ENCODE measurements around the gene ENOX1.

ENOX1 gene

DNA sequence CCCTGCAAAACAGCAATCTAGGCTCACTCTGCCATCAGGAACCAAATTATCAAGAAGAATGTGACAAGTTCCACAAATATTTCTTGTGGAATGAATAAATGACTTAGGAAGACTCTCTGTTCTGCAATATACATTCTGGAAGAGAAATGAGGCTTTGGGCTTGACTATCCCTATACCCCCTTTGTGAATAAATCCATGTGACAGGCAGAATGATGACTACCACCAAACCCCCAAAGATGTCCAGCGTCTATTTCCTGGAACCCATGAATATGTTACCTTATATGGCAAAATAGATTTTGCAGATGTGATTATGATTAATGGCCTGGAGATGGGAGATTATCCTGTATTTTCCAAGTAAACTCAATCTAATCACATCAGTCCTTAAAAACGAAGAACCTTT lies 139.3 kb downstream of the ENOX1 start:
- H2AFZ ChIP-seq (ENCODE audit: low read depth, low read length): no peak overlapping the region
- peaks cover 6% of the 10 kb centered on the region for H3K4me1 ChIP-seq (ENCODE audit: insufficient read depth, low read length)
- no peaks in the 10 kb centered on the region for H3K27me3 ChIP-seq (ENCODE audit: insufficient read depth, low read length)
- H3K36me3 ChIP-seq (ENCODE audit: insufficient read depth, low read length): no peaks in the 10 kb centered on the region
- no peaks in the 10 kb centered on the region for H3K9me3 ChIP-seq (ENCODE audit: low read length)
- H3K4me3 ChIP-seq (ENCODE audit: low read length): no peak overlapping the region

DNA sequence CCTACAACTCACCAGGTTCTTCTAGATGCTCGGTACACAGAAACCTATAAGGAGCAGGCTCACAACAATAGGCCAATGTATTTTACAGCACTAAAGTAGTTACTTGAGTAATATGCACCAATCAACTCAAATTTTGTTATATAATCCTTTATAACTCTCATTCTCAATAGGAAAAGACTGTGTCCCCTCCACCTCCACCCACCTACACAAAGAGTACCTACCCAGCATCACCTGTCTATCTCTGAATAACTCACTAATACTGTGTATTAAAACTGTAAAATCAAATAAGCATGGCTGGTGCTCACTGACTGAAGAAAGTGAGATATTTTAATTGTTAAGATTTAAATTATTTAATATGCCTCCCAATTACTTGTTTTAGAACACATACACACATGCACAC lies 146.3 kb downstream of the ENOX1 start:
- no peaks in the 10 kb centered on the region for H3K27me3 ChIP-seq (ENCODE audit: insufficient read depth, low read length)
- no peaks in the 10 kb centered on the region for H3K4me1 ChIP-seq (ENCODE audit: insufficient read depth, low read length)
- H2AFZ ChIP-seq (ENCODE audit: low read depth, low read length): no peak overlapping the region
- H3K36me3 ChIP-seq (ENCODE audit: insufficient read depth, low read length): no peaks in the 10 kb centered on the region
- H3K9me3 ChIP-seq (ENCODE audit: low read length): no peaks in the 10 kb centered on the region
- no peak overlapping the region for H3K4me3 ChIP-seq (ENCODE audit: low read length)

DNA sequence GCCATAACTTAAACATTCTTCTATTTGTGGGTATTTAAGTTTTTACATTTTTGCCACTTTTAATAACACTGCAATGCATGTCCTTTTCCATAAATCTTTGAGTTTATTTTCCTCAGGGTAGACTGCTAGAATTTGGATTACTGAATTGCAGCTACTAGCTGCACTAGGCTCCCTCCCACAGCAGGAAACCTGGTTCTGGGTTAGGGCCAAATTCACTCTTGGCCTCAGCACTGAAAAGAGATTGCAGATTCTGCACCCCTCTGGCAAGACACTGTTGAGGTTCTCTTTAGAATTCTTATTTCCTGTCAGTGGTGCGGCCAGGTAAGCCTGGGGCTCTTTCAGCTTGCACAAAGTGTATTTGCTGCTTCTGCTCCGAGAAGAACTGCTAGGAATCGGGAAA lies 155.7 kb downstream of the ENOX1 start:
- H3K27me3 ChIP-seq (ENCODE audit: insufficient read depth, low read length): no peaks in the 10 kb centered on the region
- H2AFZ ChIP-seq (ENCODE audit: low read depth, low read length): no peak overlapping the region
- no peaks in the 10 kb centered on the region for H3K9me3 ChIP-seq (ENCODE audit: low read length)
- no peaks in the 10 kb centered on the region for H3K36me3 ChIP-seq (ENCODE audit: insufficient read depth, low read length)
- no peak overlapping the region for H3K4me3 ChIP-seq (ENCODE audit: low read length)
- H3K4me1 ChIP-seq (ENCODE audit: insufficient read depth, low read length): no peaks in the 10 kb centered on the region

DNA sequence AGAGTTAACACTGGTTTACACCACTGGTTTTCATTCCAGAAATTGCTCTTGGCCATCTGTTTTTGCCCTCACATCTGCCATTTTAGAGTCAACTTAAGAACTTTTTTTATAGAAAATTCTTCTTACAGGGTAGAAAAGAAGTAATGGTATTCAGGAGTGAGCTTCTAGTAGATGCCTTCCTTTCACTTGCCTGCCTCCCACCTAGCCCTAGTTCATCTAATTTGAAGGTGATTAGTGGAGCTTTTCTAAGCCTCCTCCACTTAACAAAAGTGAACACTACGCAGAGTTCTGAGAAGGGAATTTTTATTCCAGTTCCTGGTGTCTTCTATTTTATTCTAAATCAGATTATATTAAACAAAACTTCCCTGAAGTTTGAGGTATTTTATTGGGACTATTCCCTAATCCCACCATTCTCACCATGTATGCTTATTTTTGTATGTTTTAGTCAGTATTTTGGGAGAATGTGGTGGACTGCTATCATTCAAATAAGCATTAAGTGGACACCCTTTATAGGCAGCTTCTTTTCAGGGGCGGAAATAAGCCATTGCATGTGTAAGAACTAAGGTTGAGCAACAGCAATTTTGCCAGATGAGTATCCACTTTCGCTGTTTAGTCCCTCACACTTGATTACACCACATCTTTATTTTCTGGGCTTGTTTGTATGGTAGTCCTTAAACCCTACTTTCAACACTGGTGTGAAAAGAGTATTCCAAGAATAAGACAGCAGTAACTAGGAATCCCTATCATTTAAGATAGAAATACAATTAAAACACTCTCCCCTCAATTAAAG lies 156.9 kb downstream of the ENOX1 start:
- Histone ChIP-seq H2AFZ (ENCODE audit: low read depth, low read length) (no peak overlapping the region), H3K4me3 (ENCODE audit: low read length) (no peak overlapping the region), H3K4me1 (ENCODE audit: insufficient read depth, low read length) (no peaks in the 10 kb centered on the region), H3K27me3 (ENCODE audit: insufficient read depth, low read length) (no peaks in the 10 kb centered on the region), H3K36me3 (ENCODE audit: insufficient read depth, low read length) (no peaks in the 10 kb centered on the region), H3K9me3 (ENCODE audit: low read length) (no peaks in the 10 kb centered on the region)

DNA sequence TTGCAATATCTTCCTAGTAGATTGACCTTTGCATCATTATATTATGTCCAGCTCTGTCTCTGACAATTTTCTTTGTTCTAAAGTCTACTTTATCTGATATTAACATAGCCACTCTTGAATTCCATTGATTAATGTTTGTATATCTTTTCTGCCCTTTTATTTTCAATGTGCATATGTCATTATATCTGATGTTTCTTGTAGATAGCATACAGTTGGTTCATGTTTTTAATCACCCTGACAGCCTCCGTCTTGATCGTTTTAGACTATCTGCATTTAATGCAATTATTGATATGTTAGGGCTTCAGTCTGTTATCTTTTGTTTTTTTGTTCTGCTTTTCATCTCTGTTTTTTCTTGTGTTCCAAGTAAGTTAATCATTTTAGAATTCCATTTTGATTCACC lies 159.8 kb downstream of the ENOX1 start:
- H3K4me1 ChIP-seq (ENCODE audit: insufficient read depth, low read length): no peaks in the 10 kb centered on the region
- H3K4me3 ChIP-seq (ENCODE audit: low read length): no peak overlapping the region

DNA sequence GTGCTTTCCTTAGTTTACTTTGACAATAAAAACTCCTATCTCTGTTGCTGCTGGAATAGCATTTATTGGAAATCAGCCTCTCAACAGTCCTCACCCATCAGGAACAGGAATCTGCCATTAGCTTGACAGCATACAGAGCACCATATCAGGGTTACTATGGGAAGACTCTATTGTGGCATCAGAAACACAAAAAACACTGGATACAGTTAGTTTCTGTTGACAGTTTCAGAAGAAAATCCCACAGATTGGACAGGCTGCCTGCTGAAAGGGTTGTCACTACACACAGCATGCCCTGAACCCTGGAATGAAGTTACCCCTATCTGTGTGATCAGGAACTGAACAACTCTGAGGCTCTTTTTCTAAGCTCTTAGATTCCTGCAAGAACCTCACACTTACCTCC lies 172.7 kb downstream of the ENOX1 start:
- no peaks in the 10 kb centered on the region for H3K27me3 ChIP-seq (ENCODE audit: insufficient read depth, low read length)
- no peak overlapping the region for H3K4me3 ChIP-seq (ENCODE audit: low read length)
- no peaks in the 10 kb centered on the region for H3K36me3 ChIP-seq (ENCODE audit: insufficient read depth, low read length)
- no peaks in the 10 kb centered on the region for H3K9me3 ChIP-seq (ENCODE audit: low read length)
- H2AFZ ChIP-seq (ENCODE audit: low read depth, low read length): no peak overlapping the region
- H3K4me1 ChIP-seq (ENCODE audit: insufficient read depth, low read length): no peaks in the 10 kb centered on the region

More for the DNA sequence above, 159.8 kb downstream of the ENOX1 start:
- Histone ChIP-seq H3K27me3 (ENCODE audit: insufficient read depth, low read length) (no peaks in the 10 kb centered on the region), H3K36me3 (ENCODE audit: insufficient read depth, low read length) (no peaks in the 10 kb centered on the region), H3K9me3 (ENCODE audit: low read length) (peaks cover 6% of the 10 kb centered on the region), H2AFZ (ENCODE audit: low read depth, low read length) (no peak overlapping the region)

DNA sequence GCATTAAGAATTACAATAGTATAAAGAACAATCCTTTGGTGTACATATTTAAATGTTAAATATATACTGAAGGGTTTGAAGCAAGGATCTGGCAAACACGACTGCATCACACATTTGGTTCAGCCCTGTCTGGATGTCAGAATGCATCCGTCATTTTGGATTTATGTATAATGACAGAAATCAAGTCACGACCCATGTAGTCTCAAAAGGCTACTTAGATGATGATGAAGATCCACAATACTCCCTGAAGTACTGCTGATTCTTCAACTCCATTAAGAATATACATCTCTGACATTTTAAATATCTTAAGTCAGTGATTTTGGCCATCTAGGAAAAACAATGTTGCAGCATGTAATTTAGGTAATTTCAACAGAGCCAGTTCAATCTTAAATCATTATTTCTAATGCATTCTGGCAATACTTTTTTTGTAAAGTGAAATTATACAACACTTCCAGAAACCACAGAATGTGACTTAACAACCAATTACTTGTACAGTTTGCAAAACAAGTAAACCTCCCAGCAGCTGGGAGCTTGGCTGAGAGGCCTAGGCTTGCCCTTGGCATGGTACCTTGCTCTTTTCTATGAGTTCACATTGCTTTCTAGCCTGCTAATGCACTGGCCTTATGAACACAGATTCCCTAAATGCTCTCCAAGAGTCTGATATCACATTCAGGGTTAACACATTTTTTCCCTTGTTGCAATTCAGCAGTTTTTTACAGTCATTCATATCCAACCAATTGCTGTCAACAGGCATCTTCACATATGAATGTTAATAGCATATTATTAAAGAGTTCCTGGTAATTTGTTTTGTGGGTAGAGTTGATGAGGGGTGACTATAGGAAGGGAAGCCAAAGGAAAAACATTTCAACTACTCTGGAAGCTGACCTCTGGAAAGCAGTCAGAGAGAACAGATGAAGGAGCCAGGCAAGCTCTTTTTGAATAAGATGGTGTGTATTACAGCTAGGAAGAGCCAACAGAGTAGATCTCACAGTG lies 175.2 kb downstream of the ENOX1 start:
- no peaks in the 10 kb centered on the region for H3K4me1 ChIP-seq (ENCODE audit: insufficient read depth, low read length)
- no peaks in the 10 kb centered on the region for H3K27me3 ChIP-seq (ENCODE audit: insufficient read depth, low read length)
- no peaks in the 10 kb centered on the region for H3K36me3 ChIP-seq (ENCODE audit: insufficient read depth, low read length)
- no peak overlapping the region for H3K4me3 ChIP-seq (ENCODE audit: low read length)
- H3K9me3 ChIP-seq (ENCODE audit: low read length): no peaks in the 10 kb centered on the region
- H2AFZ ChIP-seq (ENCODE audit: low read depth, low read length): no peak overlapping the region

DNA sequence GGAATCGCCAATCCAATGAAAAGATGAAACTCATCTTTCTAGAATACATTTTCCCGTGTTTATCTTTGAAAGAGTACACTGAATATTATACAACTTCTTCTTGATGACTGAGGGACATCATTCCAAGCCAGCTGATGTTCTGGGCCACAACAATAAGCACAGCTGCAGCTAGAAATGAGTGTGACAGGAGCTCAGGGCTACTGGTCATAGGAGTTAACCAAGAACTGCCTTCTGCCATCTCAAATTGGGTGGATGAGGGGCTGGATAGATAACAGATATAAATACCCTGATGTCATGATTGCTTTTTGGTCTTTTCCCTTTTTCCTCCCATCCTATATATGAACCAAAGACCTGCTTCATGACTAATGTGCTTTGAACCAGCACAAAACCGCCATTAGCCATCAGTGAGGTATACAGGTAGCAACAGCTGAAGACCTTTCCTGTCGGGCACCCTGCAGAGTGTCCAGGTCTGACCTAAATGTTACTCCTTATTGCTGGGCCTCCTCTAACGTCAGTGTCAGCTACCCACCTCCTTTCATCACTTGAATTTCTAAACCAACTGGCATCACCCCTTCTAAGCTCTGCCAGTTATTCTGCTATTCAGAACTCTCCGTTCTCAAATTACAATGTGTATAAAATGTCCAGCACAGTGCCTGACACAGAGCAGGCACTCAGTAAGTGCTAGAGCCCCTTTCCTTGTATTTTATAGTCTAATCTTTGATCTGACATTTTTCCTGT lies 178.2 kb downstream of the ENOX1 start:
- Histone ChIP-seq H3K4me3 (ENCODE audit: low read length) (no peak overlapping the region), H3K9me3 (ENCODE audit: low read length) (no peaks in the 10 kb centered on the region), H2AFZ (ENCODE audit: low read depth, low read length) (no peak overlapping the region), H3K27me3 (ENCODE audit: insufficient read depth, low read length) (no peaks in the 10 kb centered on the region), H3K4me1 (ENCODE audit: insufficient read depth, low read length) (no peaks in the 10 kb centered on the region), H3K36me3 (ENCODE audit: insufficient read depth, low read length) (no peaks in the 10 kb centered on the region)

DNA sequence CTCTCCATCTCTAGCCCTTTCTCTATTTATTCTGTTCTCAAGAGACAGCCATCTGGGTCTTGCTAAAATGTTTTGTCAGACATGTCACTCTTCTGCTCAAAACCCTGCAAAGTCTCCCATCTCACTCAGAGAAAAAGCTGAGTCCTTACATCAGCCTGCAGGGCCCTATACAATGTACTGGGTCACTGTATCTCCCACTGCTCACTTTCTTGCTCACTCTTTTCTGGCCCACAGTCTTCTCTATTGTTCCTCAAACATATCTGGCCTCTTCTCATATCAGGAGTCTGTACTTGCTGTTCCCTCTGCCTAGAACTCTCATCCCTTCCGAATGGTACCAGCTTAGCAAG lies 189.2 kb downstream of the ENOX1 start:
- Histone ChIP-seq H3K9me3 (ENCODE audit: low read length) (no peaks in the 10 kb centered on the region), H3K27me3 (ENCODE audit: insufficient read depth, low read length) (no peaks in the 10 kb centered on the region)

DNA sequence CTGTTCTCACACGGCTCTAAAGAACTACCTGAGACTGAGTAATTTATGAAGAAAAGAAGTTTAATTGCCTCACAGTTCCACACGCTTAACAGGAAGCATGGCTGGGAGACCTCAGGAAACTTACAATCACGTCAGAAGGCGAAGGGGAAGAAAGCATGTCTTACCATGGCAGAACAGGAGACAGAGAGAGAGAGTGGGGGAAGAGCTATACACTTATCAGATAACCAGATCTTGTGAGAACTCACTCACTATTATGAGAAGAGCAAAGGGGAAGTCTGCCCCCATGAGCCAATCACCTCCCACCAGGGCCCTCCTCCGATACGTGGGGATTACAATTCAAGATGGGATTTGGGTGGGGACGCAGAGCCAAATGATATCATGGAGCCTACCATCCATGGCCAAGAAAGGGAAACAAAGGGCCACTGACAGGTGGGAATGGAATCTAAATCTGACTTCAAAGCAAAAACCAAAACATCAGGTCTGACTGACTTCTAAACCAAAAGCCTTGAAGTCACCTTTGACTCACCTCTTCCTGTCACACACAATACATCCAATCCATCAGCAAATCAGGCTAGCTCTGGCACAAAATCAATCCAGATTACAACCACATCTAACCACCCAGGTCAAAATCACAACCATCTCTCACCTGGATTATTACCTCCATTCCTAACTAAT lies 189.7 kb downstream of the ENOX1 start:
- H3K4me1 ChIP-seq (ENCODE audit: insufficient read depth, low read length): peaks cover 10% of the 10 kb centered on the region
- no peak overlapping the region for H2AFZ ChIP-seq (ENCODE audit: low read depth, low read length)
- H3K27me3 ChIP-seq (ENCODE audit: insufficient read depth, low read length): no peaks in the 10 kb centered on the region
- H3K9me3 ChIP-seq (ENCODE audit: low read length): no peaks in the 10 kb centered on the region
- no peaks in the 10 kb centered on the region for H3K36me3 ChIP-seq (ENCODE audit: insufficient read depth, low read length)
- H3K4me3 ChIP-seq (ENCODE audit: low read length): no peak overlapping the region

More for the DNA sequence above, 189.2 kb downstream of the ENOX1 start:
- H3K36me3 ChIP-seq (ENCODE audit: insufficient read depth, low read length): no peaks in the 10 kb centered on the region
- no peak overlapping the region for H3K4me3 ChIP-seq (ENCODE audit: low read length)
- H2AFZ ChIP-seq (ENCODE audit: low read depth, low read length): no peak overlapping the region
- H3K4me1 ChIP-seq (ENCODE audit: insufficient read depth, low read length): peaks cover 10% of the 10 kb centered on the region

DNA sequence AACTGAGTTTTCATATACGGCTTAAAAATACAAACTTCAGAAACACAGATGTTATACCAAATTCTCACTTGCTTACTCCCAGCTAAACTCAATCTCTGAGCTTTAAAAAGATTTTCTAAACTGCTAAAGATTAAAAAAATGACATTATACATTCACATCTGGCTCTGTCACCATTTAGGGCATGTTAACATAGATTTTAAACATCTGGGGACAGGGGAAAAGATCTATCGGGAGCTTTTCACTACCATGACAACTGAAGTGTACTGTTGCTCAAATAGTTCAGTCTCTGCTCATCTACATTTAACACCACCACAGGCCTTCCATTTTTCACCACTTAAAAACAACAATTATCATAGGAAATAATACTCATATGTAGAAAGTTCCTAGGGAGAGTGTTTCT lies 190.8 kb downstream of the ENOX1 start:
- Histone ChIP-seq H3K4me3 (ENCODE audit: low read length) (no peak overlapping the region), H3K27me3 (ENCODE audit: insufficient read depth, low read length) (no peaks in the 10 kb centered on the region)

DNA sequence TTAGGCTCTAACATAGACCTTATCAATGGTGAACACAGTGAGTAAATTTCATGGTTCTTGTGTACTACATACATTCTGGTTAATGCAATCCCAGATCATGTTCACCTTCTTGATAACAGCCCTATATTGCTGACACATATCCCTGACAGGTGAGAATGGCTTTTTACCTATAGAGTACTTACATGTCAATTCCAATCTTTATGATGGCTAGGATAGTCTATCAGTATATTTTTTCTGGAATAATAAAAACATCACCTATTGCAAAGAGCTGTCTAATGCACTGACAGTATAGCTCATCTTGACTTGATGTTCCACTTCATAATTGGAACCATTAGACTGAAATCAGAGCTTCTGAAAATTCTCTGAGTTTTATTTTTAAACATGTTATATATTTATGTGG lies 199.4 kb downstream of the ENOX1 start:
- H3K27me3 ChIP-seq (ENCODE audit: insufficient read depth, low read length): no peaks in the 10 kb centered on the region

More for the DNA sequence above, 190.8 kb downstream of the ENOX1 start:
- no peaks in the 10 kb centered on the region for H3K36me3 ChIP-seq (ENCODE audit: insufficient read depth, low read length)
- H3K9me3 ChIP-seq (ENCODE audit: low read length): no peaks in the 10 kb centered on the region
- H2AFZ ChIP-seq (ENCODE audit: low read depth, low read length): no peak overlapping the region
- H3K4me1 ChIP-seq (ENCODE audit: insufficient read depth, low read length): peaks cover 4% of the 10 kb centered on the region

More for the DNA sequence above, 199.4 kb downstream of the ENOX1 start:
- Histone ChIP-seq H3K9me3 (ENCODE audit: low read length) (no peaks in the 10 kb centered on the region), H3K36me3 (ENCODE audit: insufficient read depth, low read length) (no peaks in the 10 kb centered on the region), H2AFZ (ENCODE audit: low read depth, low read length) (no peak overlapping the region), H3K4me3 (ENCODE audit: low read length) (no peak overlapping the region), H3K4me1 (ENCODE audit: insufficient read depth, low read length) (no peaks in the 10 kb centered on the region)

All from neuron (in vitro differentiated cells).